ENCODE results near the gene TCAP. TPM values are rescaled to one million over a fixed set of nuclear protein-coding genes. Genes with fewer than 3 reads are reported as not detected.

TCAP gene
- total RNA-seq, 1 experiment from 2014 or later, result 2.1 TPM

GRCh38 chr17:39615434-39615833, 49.7 kb upstream of the TCAP start:
- H3T11ph ChIP-seq (ENCODE audit: low read length), result no peak overlapping the region
- no peaks in the 10 kb centered on the region for H3K4me1 ChIP-seq (ENCODE audit: insufficient read depth, low read length)
- H3K4ac ChIP-seq (ENCODE audit: low read depth, low read length), result no peak overlapping the region
- H3K18ac ChIP-seq (ENCODE audit: insufficient read length, low read depth, low read length), result no peak overlapping the region
- peaks cover 97% of the 10 kb centered on the region for H3K27me3 Mint-ChIP-seq (ENCODE audit: low read depth)
- H3K9me3 ChIP-seq (ENCODE audit: control insufficient read depth, low read depth, low read length), result no peaks in the 10 kb centered on the region
- no peak overlapping the region for H2BK20ac ChIP-seq (ENCODE audit: low read depth, low read length, poor library complexity, severe bottlenecking)
- peaks cover 5 to 15% of the 10 kb centered on the region in 2 experiments for H3K4me1 Mint-ChIP-seq
- no peak overlapping the region for H3K27ac Mint-ChIP-seq
- no peaks in the 10 kb centered on the region for H3K79me1 ChIP-seq (ENCODE audit: insufficient read depth, low read depth, low read length, poor library complexity, severe bottlenecking)
- H3K4me3 Mint-ChIP-seq, result no peak overlapping the region; a peak in 1 of 5 replicates
- no peaks in the 10 kb centered on the region for H3K9me3 Mint-ChIP-seq
- H2AK5ac ChIP-seq (ENCODE audit: insufficient read length, low read length), result no peak overlapping the region
- H3K23ac ChIP-seq (ENCODE audit: insufficient read length, low read depth, low read length), result no peak overlapping the region
- peaks cover 19% of the 10 kb centered on the region; the same call in 1 of the 2 replicates for H3K27me3 ChIP-seq (ENCODE audit: insufficient read depth, low read length)
- no peaks in the 10 kb centered on the region for H3K36me3 Mint-ChIP-seq (ENCODE audit: insufficient read depth in 1 of 3, low read depth in 3 of 3)
- H3K56ac ChIP-seq (ENCODE audit: insufficient read length, low read depth, low read length), result no peak overlapping the region
- H3K14ac ChIP-seq (ENCODE audit: insufficient read depth, low read length), result no peak overlapping the region
- no peak overlapping the region for H4K5ac ChIP-seq (ENCODE audit: insufficient read length, low read depth, low read length)
- no peak overlapping the region for H2BK120ac ChIP-seq (ENCODE audit: low read depth, low read length, poor library complexity, severe bottlenecking)
- H2AFZ ChIP-seq (ENCODE audit: low read length), result no peak overlapping the region
- H3K27ac ChIP-seq (ENCODE audit: insufficient read length, low read depth, low read length), result no peak overlapping the region
- WGBS (ENCODE audit: extremely low coverage, insufficient read length, low lambda C conversion rate), result no CpG with 5 or more reads among the region's 6 CpGs
- H2BK15ac ChIP-seq (ENCODE audit: low read depth, low read length), result no peak overlapping the region
- H3K23me2 ChIP-seq (ENCODE audit: insufficient read length, low read depth, low read length, poor library complexity, severe bottlenecking), result peaks cover 2% of the 10 kb centered on the region
- H3K79me2 ChIP-seq (ENCODE audit: insufficient read depth, low read length), result no peaks in the 10 kb centered on the region
- no peak overlapping the region for H3K4me2 ChIP-seq (ENCODE audit: insufficient read depth, insufficient read length, low read length)
- no peak overlapping the region for H4K91ac ChIP-seq (ENCODE audit: insufficient read length, low read depth, low read length)
- H4K20me1 ChIP-seq (ENCODE audit: control insufficient read depth, insufficient read depth, insufficient read length), result no peaks in the 10 kb centered on the region
- H4K8ac ChIP-seq (replicated peaks; ENCODE audit: insufficient read length, low read depth, low read length), result no peak overlapping the region
- TF ChIP-seq, protein P1, sequence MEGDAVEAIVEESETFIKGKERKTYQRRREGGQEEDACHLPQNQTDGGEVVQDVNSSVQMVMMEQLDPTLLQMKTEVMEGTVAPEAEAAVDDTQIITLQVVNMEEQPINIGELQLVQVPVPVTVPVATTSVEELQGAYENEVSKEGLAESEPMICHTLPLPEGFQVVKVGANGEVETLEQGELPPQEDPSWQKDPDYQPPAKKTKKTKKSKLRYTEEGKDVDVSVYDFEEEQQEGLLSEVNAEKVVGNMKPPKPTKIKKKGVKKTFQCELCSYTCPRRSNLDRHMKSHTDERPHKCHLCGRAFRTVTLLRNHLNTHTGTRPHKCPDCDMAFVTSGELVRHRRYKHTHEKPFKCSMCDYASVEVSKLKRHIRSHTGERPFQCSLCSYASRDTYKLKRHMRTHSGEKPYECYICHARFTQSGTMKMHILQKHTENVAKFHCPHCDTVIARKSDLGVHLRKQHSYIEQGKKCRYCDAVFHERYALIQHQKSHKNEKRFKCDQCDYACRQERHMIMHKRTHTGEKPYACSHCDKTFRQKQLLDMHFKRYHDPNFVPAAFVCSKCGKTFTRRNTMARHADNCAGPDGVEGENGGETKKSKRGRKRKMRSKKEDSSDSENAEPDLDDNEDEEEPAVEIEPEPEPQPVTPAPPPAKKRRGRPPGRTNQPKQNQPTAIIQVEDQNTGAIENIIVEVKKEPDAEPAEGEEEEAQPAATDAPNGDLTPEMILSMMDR (conservative IDR thresholded peaks at IDR 0.05), result no peak
- no peak overlapping the region for H2BK12ac ChIP-seq (ENCODE audit: insufficient read length, low read depth, low read length)
- H2BK5ac ChIP-seq (ENCODE audit: insufficient read length, low read length), result no peak overlapping the region
- H3K9ac ChIP-seq (ENCODE audit: extremely low read depth, insufficient read length, low read length), result no peak overlapping the region
- no peak for DNase-seq
